Measurements from ENCODE around the gene LONRF2. TPM values are rescaled to one million over a fixed set of nuclear protein-coding genes. Genes with fewer than 3 reads are reported as not detected.

The LONRF2 gene
- total RNA-seq, 1 experiment from 2014 or later: not detected

DNA sequence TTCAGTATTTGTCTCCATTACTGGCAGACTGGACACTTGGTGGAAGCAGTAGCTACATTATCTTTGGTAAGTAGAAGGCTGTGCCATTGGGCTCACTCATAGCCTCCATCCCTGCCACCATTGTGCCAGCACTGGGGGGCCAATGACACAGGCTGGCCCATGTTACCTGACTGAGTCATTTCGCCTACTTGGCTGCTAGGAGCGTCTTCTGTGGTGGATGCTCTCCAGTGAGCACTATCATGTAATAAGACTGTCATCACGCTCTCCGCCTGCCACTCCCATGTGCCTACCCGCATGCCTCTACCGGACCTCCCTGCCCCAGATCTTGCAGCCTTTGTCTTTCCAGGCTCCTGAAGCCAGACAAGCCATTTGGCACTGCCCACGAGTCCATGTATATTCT is 56.2 kb downstream of the LONRF2 start:
- DNase-seq: no peak
- Histone ChIP-seq H3K4me3 (ENCODE audit: low read depth, low read length) (no peak overlapping the region), H3K9me3 (no peaks in the 10 kb centered on the region), H3K27me3 (replicated peaks; ENCODE audit: control insufficient read depth, insufficient read depth, low read length) (no peaks in the 10 kb centered on the region; the same call in 1 of the 2 replicates), H3K4me1 (no peaks in the 10 kb centered on the region), H3K36me3 (ENCODE audit: control insufficient read depth, insufficient read depth, low read length) (no peaks in the 10 kb centered on the region)
- ChIA-PET POLR2A (no interaction called here), CTCF (no interaction called here)
- H3K27me3 Mint-ChIP-seq (ENCODE audit: insufficient read depth, unreplicated experiment): peaks cover 14% of the 10 kb centered on the region
- no TSS peak for BruUV-seq (replicated peaks)
- H3K4me1 Mint-ChIP-seq (ENCODE audit: low read depth, unreplicated experiment): no peaks in the 10 kb centered on the region
- no peak overlapping the region for H3K4me3 Mint-ChIP-seq (ENCODE audit: unreplicated experiment)
- no peak overlapping the region for H3K27ac Mint-ChIP-seq (ENCODE audit: unreplicated experiment)
- TF ChIP-seq CTCF (IDR thresholded peaks at IDR 0.05; ENCODE audit: insufficient read depth in 1 of 2, low read depth in 1 of 2, low read length in 1 of 2, severe bottlenecking in 1 of 2, unreplicated experiment in 1 of 2): no peak
- H3K36me3 Mint-ChIP-seq (ENCODE audit: insufficient read depth, unreplicated experiment): no peaks in the 10 kb centered on the region
- intact Hi-C loops (cut with micrococcal nuclease; ENCODE audit: unreplicated experiment): no loop called here
- H3K9me3 Mint-ChIP-seq (ENCODE audit: unreplicated experiment): no peaks in the 10 kb centered on the region

DNA sequence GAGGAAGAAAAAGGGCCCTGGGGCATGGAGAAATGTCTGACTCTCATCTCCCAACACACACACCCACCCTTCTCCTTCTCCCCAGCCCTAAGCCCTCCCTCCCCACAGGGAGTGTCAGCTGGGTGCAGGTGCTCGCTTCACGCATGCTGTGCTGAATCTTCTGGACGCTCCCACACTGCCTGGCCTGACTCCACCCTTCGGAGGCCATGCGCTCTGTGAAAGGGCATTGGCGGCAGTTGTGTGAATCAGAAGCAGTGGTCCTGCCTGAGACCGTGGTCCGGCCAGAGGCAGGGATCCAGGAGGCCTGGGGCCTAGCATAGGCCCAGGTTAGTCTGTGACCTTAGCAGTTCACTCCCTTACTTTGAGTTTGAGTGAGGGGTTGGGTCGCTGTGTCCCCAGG is 57.1 kb downstream of the LONRF2 start:
- no peaks in the 10 kb centered on the region for H3K36me3 Mint-ChIP-seq (ENCODE audit: insufficient read depth, unreplicated experiment)
- Histone ChIP-seq H3K4me1 (no peaks in the 10 kb centered on the region), H3K9me3 (no peaks in the 10 kb centered on the region), H3K36me3 (ENCODE audit: control insufficient read depth, insufficient read depth, low read length) (no peaks in the 10 kb centered on the region), H3K4me3 (ENCODE audit: low read depth, low read length) (no peak overlapping the region), H3K27me3 (replicated peaks; ENCODE audit: control insufficient read depth, insufficient read depth, low read length) (no peaks in the 10 kb centered on the region; the same call in 1 of the 2 replicates)
- ChIA-PET CTCF (no interaction called here), POLR2A (no interaction called here)
- no TSS peak for BruUV-seq (replicated peaks)
- intact Hi-C loops (cut with micrococcal nuclease; ENCODE audit: unreplicated experiment): no loop called here
- no peak for TF ChIP-seq CTCF (IDR thresholded peaks at IDR 0.05; ENCODE audit: insufficient read depth in 1 of 2, low read depth in 1 of 2, low read length in 1 of 2, severe bottlenecking in 1 of 2, unreplicated experiment in 1 of 2)
- H3K27me3 Mint-ChIP-seq (ENCODE audit: insufficient read depth, unreplicated experiment): peaks cover 14% of the 10 kb centered on the region
- H3K4me1 Mint-ChIP-seq (ENCODE audit: low read depth, unreplicated experiment): no peaks in the 10 kb centered on the region
- H3K27ac Mint-ChIP-seq (ENCODE audit: unreplicated experiment): no peak overlapping the region
- DNase-seq: no peak
- no peaks in the 10 kb centered on the region for H3K9me3 Mint-ChIP-seq (ENCODE audit: unreplicated experiment)
- H3K4me3 Mint-ChIP-seq (ENCODE audit: unreplicated experiment): no peak overlapping the region

GRCh38 chr2:100264651-100265050 is 57.6 kb downstream of the LONRF2 start:
- H3K9me3 ChIP-seq: no peaks in the 10 kb centered on the region
- DNase-seq: no peak
- H3K36me3 ChIP-seq (ENCODE audit: control insufficient read depth, insufficient read depth, low read length): no peaks in the 10 kb centered on the region
- H3K4me1 ChIP-seq: no peaks in the 10 kb centered on the region
- ChIA-PET CTCF (no interaction called here), POLR2A (no interaction called here)
- no TSS peak for BruUV-seq (replicated peaks)
- no peaks in the 10 kb centered on the region; the same call in 1 of the 2 replicates for H3K27me3 ChIP-seq (replicated peaks; ENCODE audit: control insufficient read depth, insufficient read depth, low read length)
- no peaks in the 10 kb centered on the region for H3K9me3 Mint-ChIP-seq (ENCODE audit: unreplicated experiment)
- H3K4me1 Mint-ChIP-seq (ENCODE audit: low read depth, unreplicated experiment): no peaks in the 10 kb centered on the region
- no peaks in the 10 kb centered on the region for H3K36me3 Mint-ChIP-seq (ENCODE audit: insufficient read depth, unreplicated experiment)
- H3K4me3 ChIP-seq (ENCODE audit: low read depth, low read length): no peak overlapping the region
- TF ChIP-seq CTCF (IDR thresholded peaks at IDR 0.05; ENCODE audit: insufficient read depth in 1 of 2, low read depth in 1 of 2, low read length in 1 of 2, severe bottlenecking in 1 of 2, unreplicated experiment in 1 of 2): no peak
- intact Hi-C loops (cut with micrococcal nuclease; ENCODE audit: unreplicated experiment): no loop called here
- no peak overlapping the region for H3K4me3 Mint-ChIP-seq (ENCODE audit: unreplicated experiment)
- H3K27me3 Mint-ChIP-seq (ENCODE audit: insufficient read depth, unreplicated experiment): peaks cover 13% of the 10 kb centered on the region
- no peak overlapping the region for H3K27ac Mint-ChIP-seq (ENCODE audit: unreplicated experiment)
